Measurements from ENCODE around the gene LEF1.

LEF1 gene

DNA sequence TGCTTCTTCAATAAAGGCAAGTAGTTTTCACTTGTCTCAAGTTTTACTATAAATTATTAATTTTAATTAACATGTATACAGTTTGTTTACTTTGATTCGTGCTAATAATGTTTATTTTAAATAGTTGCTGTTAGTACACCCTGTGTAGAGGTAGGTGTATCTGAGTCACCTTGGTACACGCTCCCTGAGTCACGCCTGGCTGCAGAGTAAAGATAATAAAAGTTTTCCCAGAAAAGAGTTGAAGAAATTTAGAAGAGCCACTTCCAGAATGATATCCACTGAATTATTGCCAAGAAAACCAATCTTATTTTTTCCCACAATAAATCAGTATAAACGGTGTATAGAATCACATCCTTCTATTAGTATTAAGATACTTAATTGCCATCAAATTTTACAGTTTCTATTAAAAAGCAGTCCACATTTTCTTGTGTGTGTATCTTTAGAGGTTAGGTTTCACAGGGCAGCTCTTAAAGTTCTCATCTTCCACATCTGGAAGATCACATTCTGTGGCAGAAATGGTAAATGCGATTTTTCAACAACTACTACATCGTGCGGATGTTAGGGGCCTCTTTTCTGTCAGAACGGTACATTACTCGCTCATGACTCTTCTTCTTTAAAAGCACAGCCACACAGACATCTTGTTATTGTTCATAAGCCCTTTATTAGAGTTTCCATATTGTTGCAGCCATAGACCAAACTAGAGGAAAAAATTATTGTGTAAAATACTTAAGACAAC, 123.6 kb downstream of the LEF1 start:
- Histone ChIP-seq H3K36me3 (ENCODE audit: insufficient read depth) (no peaks in the 10 kb centered on the region), H3K9ac (no peak overlapping the region), H3K27ac (peak overlapping the region; percentile 76; the same call in 1 of the 2 replicates), H3K4me1 (ENCODE audit: low read depth, poor library complexity, severe bottlenecking) (peaks cover 35% of the 10 kb centered on the region), H3K27me3 (ENCODE audit: insufficient read depth, low read depth) (no peaks in the 10 kb centered on the region), H2AFZ (ENCODE audit: low read depth) (no peak overlapping the region), H3K79me2 (ENCODE audit: insufficient read depth, low read depth) (no peaks in the 10 kb centered on the region), H3K4me2 (0 out of 2 replicates have a peak overlapping the region, but pooled peaks have one; percentile 82), H4K20me1 (ENCODE audit: insufficient read depth) (no peaks in the 10 kb centered on the region), H3K4me3 (IDR thresholded peaks at IDR 0.05; ENCODE audit: insufficient read depth, low read depth, low read length) (no peak overlapping the region)
- TF ChIP-seq, protein P1, sequence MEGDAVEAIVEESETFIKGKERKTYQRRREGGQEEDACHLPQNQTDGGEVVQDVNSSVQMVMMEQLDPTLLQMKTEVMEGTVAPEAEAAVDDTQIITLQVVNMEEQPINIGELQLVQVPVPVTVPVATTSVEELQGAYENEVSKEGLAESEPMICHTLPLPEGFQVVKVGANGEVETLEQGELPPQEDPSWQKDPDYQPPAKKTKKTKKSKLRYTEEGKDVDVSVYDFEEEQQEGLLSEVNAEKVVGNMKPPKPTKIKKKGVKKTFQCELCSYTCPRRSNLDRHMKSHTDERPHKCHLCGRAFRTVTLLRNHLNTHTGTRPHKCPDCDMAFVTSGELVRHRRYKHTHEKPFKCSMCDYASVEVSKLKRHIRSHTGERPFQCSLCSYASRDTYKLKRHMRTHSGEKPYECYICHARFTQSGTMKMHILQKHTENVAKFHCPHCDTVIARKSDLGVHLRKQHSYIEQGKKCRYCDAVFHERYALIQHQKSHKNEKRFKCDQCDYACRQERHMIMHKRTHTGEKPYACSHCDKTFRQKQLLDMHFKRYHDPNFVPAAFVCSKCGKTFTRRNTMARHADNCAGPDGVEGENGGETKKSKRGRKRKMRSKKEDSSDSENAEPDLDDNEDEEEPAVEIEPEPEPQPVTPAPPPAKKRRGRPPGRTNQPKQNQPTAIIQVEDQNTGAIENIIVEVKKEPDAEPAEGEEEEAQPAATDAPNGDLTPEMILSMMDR (conservative IDR thresholded peaks at IDR 0.05; ENCODE audit: low read depth, low read length), result no peak

DNA sequence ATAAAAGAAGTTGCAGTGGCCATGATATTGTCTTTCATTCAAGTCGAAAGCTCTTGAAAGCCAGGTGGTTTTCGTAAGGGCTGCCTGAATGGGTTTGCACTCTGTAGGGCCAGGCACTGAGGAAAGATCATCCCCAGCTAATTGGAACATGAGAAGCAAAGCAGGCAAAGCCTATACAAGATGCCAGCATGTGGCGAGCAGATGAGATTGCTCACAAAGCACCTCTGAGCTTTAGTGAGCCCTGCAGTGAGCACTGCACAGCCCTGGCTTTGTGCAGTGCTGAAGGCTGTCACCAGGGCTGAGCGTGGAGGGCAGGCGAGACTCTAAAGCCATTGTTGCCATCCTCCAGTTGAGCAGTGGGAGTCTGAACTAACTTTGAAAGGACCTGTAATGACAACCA, 125.2 kb downstream of the LEF1 start:
- peak overlapping the region; percentile 82 for H3K4me2 ChIP-seq
- TF ChIP-seq, protein P1 (conservative IDR thresholded peaks at IDR 0.05; ENCODE audit: low read depth, low read length), result no peak
- H3K4me3 ChIP-seq (IDR thresholded peaks at IDR 0.05; ENCODE audit: insufficient read depth, low read depth, low read length), result no peak overlapping the region
- no peaks in the 10 kb centered on the region for H4K20me1 ChIP-seq (ENCODE audit: insufficient read depth)
- H2AFZ ChIP-seq (ENCODE audit: low read depth), result peak overlapping the region; percentile 44
- no peaks in the 10 kb centered on the region for H3K27me3 ChIP-seq (ENCODE audit: insufficient read depth, low read depth)
- H3K4me1 ChIP-seq (ENCODE audit: low read depth, poor library complexity, severe bottlenecking), result peaks cover 46% of the 10 kb centered on the region
- no peaks in the 10 kb centered on the region for H3K36me3 ChIP-seq (ENCODE audit: insufficient read depth)
- peak overlapping the region; percentile 76 for H3K27ac ChIP-seq
- H3K79me2 ChIP-seq (ENCODE audit: insufficient read depth, low read depth), result no peaks in the 10 kb centered on the region
- H3K9ac ChIP-seq, result peak overlapping the region; percentile 40

DNA sequence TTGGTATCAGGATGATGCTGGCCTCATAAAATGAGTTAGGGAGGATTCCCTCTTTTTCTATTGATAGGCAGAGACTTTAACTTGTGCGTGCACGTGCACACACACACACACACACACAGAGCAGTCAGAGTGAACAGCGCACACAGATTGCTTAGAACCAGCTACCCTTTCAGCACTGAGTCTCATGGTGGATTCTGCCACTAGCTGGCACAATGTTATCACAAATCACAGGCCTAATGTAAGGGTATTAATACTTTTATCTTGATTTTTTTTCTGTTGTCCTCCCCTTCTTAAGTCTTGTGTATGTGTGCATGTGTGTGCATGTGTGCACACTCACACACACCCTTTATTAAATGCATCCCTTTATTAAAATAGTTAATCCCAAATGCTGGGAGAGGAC, 125.8 kb downstream of the LEF1 start:
- H2AFZ ChIP-seq (ENCODE audit: low read depth), result peak overlapping the region; percentile 44
- peaks cover 52% of the 10 kb centered on the region for H3K4me1 ChIP-seq (ENCODE audit: low read depth, poor library complexity, severe bottlenecking)
- no peaks in the 10 kb centered on the region for H3K27me3 ChIP-seq (ENCODE audit: insufficient read depth, low read depth)
- no peak overlapping the region for H3K4me3 ChIP-seq (IDR thresholded peaks at IDR 0.05; ENCODE audit: insufficient read depth, low read depth, low read length)
- no peaks in the 10 kb centered on the region for H4K20me1 ChIP-seq (ENCODE audit: insufficient read depth)
- H3K9ac ChIP-seq, result peak overlapping the region; percentile 40; the same call in 1 of the 2 replicates
- H3K4me2 ChIP-seq, result peak overlapping the region; percentile 82
- H3K36me3 ChIP-seq (ENCODE audit: insufficient read depth), result no peaks in the 10 kb centered on the region
- TF ChIP-seq, protein P1 (conservative IDR thresholded peaks at IDR 0.05; ENCODE audit: low read depth, low read length), result no peak
- peak overlapping the region; percentile 76 for H3K27ac ChIP-seq
- no peaks in the 10 kb centered on the region for H3K79me2 ChIP-seq (ENCODE audit: insufficient read depth, low read depth)

DNA sequence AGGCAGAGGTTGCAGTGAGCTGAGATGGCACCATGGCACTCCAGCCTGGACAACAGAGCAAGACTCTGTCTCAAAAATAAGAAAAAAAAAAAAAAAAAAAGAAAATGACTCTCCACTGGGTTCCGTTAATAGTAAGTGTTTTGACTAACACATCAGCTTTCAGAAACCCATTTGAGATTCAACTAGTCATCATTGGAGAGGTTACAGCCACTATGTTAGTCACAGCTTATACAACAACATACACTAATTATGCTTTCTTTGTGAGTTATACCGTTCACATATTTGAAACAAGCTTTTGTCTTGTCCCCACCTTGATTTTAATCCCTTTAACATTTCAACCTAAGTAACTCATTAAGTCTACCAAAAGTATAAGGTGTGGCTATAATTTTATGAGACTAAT, 130.8 kb downstream of the LEF1 start:
- H3K4me2 ChIP-seq, result peak overlapping the region; percentile 94; the same call in 1 of the 2 replicates
- H3K36me3 ChIP-seq (ENCODE audit: insufficient read depth), result 0 out of 2 replicates have a peak, but pooled peaks cover 4% of the 10 kb centered on the region
- H3K27me3 ChIP-seq (ENCODE audit: insufficient read depth, low read depth), result no peaks in the 10 kb centered on the region
- H3K4me3 ChIP-seq (IDR thresholded peaks at IDR 0.05; ENCODE audit: insufficient read depth, low read depth, low read length), result no peak overlapping the region
- no peaks in the 10 kb centered on the region for H3K79me2 ChIP-seq (ENCODE audit: insufficient read depth, low read depth)
- peaks cover 68% of the 10 kb centered on the region for H3K4me1 ChIP-seq (ENCODE audit: low read depth, poor library complexity, severe bottlenecking)
- H2AFZ ChIP-seq (ENCODE audit: low read depth), result no peak overlapping the region
- TF ChIP-seq, protein P1 (conservative IDR thresholded peaks at IDR 0.05; ENCODE audit: low read depth, low read length), result no peak
- no peaks in the 10 kb centered on the region for H4K20me1 ChIP-seq (ENCODE audit: insufficient read depth)
- no peak overlapping the region for H3K27ac ChIP-seq
- H3K9ac ChIP-seq, result no peak overlapping the region

All from KMS-11 (cell line).